K562 (cell line): ENCODE measurements around the gene CBX1. TPM values are rescaled to one million over a fixed set of nuclear protein-coding genes. Genes with fewer than 3 reads are reported as not detected.

Source experiments
- CBX8 ChIP-seq: fragments of 200-600 bp; sonication (generic); IDR thresholded peaks from 2 replicates; pipeline ENCODE4 v1.6.1; 2012; ENCODE audit warnings: borderline replicate concordance, mixed run types, low read depth, mild to moderate bottlenecking, moderate library complexity, mixed read lengths, low read length, control low read depth, inconsistent platforms; ENCODE audit not compliant: poor library complexity, severe bottlenecking; ENCODE audit errors: extremely low read depth
- CREB3L1 ChIP-seq: fragments of 450-650 bp; IDR thresholded peaks from 2 replicates; pipeline ENCODE4 v1.6.1; 2014; ENCODE audit warnings: low read depth, mild to moderate bottlenecking, moderate library complexity, borderline replicate concordance
- DMBX1 ChIP-seq: fragments of 250-450 bp; sonication (Bioruptor Pico); IDR thresholded peaks from 2 replicates; pipeline ENCODE4 v1.8.0; 2022; ENCODE audit warnings: inconsistent platforms, mild to moderate bottlenecking, moderate library complexity, borderline replicate concordance
- EHMT2 ChIP-seq: fragments of 450-650 bp; IDR thresholded peaks from 2 replicates; pipeline ENCODE4 v1.6.1; 2018; ENCODE audit warnings: antibody characterized with exemption
- ELK1 ChIP-seq: sonication (generic); formaldehyde crosslinking; IDR thresholded peaks from 2 replicates; pipeline ENCODE4 v1.8.1; 2022; ENCODE audit warnings: missing genetic modification reagents
- ERF ChIP-seq: fragments of 450-650 bp; formaldehyde crosslinking; IDR thresholded peaks from 2 replicates; pipeline ENCODE4 v1.4.0; 2020; ENCODE audit warnings: mild to moderate bottlenecking, mixed read lengths
- GABPB2 ChIP-seq: fragments of 250-450 bp; sonication (Bioruptor Pico); conservative IDR thresholded peaks from 2 replicates; pipeline ENCODE4 v1.5.1; 2021; ENCODE audit warnings: mild to moderate bottlenecking
- HDAC2 ChIP-seq: fragments of 450-650 bp; IDR thresholded peaks from 2 replicates; pipeline ENCODE4 v1.6.1; 2016; ENCODE audit warnings: mild to moderate bottlenecking
- KAT2B ChIP-seq: IDR thresholded peaks from one replicate; pipeline ENCODE4 v1.6.1; 2012; ENCODE audit warnings: low read depth, mild to moderate bottlenecking, control low read depth, inconsistent platforms, low read length, moderate library complexity
- KLF6 ChIP-seq: fragments of 250-450 bp; sonication (Bioruptor Pico); IDR thresholded peaks from 2 replicates; pipeline ENCODE4 v1.4.0; 2020; ENCODE audit warnings: mild to moderate bottlenecking, moderate library complexity, borderline replicate concordance
- MIER1 ChIP-seq: fragments of 450-650 bp; IDR thresholded peaks from 2 replicates; pipeline ENCODE4 v1.6.1; 2016; ENCODE audit warnings: antibody characterized with exemption, mild to moderate bottlenecking, low read depth
- MYBL2 ChIP-seq, 2 experiments: fragments of 450-650 bp in 1 of 2; sonication (generic) in 1 of 2; formaldehyde crosslinking in 1 of 2; IDR thresholded peaks; 2 replicates each; pipeline versions ENCODE4 v1.6.1 to v1.8.1; 2017 to 2022; ENCODE audit warnings: borderline replicate concordance in 1 of 2, inconsistent platforms in 1 of 2, low read depth in 1 of 2, mild to moderate bottlenecking in 1 of 2, missing genetic modification reagents in 1 of 2, moderate library complexity in 1 of 2
- NR1H2 ChIP-seq: sonication (generic); formaldehyde crosslinking; IDR thresholded peaks from 2 replicates; pipeline ENCODE4 v1.4.0; 2020; ENCODE audit warnings: mild to moderate bottlenecking, missing genetic modification reagents
- OTX1 ChIP-seq: fragments of 450-650 bp; formaldehyde crosslinking; IDR thresholded peaks from 2 replicates; pipeline ENCODE4 v1.4.0; 2022; ENCODE audit warnings: mild to moderate bottlenecking
- PCBP2 ChIP-seq: fragments of 200-400 bp; formaldehyde crosslinking; IDR thresholded peaks from 2 replicates; pipeline ENCODE4 v1.6.1; 2018; ENCODE audit warnings: low read length, low read depth, mild to moderate bottlenecking, moderate library complexity; ENCODE audit not compliant: poor library complexity, severe bottlenecking
- PHF20 ChIP-seq: fragments of 450-650 bp; IDR thresholded peaks from 2 replicates; pipeline ENCODE4 v1.6.1; 2018; ENCODE audit not compliant: partially characterized antibody
- POLR2B ChIP-seq: fragments of 450-650 bp; IDR thresholded peaks from 2 replicates; pipeline ENCODE4 v1.6.1; 2018; ENCODE audit warnings: low read depth; ENCODE audit not compliant: partially characterized antibody
- SNRNP70 ChIP-seq: fragments of 200-400 bp; formaldehyde crosslinking; optimal IDR thresholded peaks from 2 replicates; pipeline ENCODE3; 2017; ENCODE audit warnings: low read depth, low read length
- SP2 ChIP-seq: IDR thresholded peaks from 2 replicates; pipeline ENCODE4 v1.6.1; 2011; ENCODE audit warnings: mild to moderate bottlenecking, low read depth, low read length, moderate library complexity; ENCODE audit not compliant: poor library complexity, severe bottlenecking; ENCODE audit errors: extremely low read depth
- TAF9B ChIP-seq: fragments of 450-650 bp; IDR thresholded peaks from 2 replicates; pipeline ENCODE4 v1.6.1; 2018; ENCODE audit warnings: mild to moderate bottlenecking; ENCODE audit not compliant: partially characterized antibody
- TGIF2 ChIP-seq: sonication (generic); formaldehyde crosslinking; IDR thresholded peaks from 2 replicates; pipeline ENCODE4 v1.8.1; 2022; ENCODE audit warnings: mild to moderate bottlenecking, missing genetic modification reagents, moderate library complexity
- ZNF280B ChIP-seq: fragments of 250-450 bp; sonication (Bioruptor Pico); IDR thresholded peaks from 2 replicates; pipeline ENCODE4 v1.5.1; 2021; ENCODE audit warnings: mild to moderate bottlenecking
- ZNF444 ChIP-seq: fragments of 250-450 bp; sonication (Bioruptor Pico); IDR thresholded peaks from 2 replicates; pipeline ENCODE4 v1.4.0; 2020; ENCODE audit warnings: mild to moderate bottlenecking, moderate library complexity
- polyA plus RNA-seq, 8 experiments: library from polyadenylated mRNA; depleted of rRNA in 4 of 8; stranded (reverse) in 5 of 8; unstranded in 3 of 8; fragments of >200 nt; fragmentation: Nextera tagmentation in 2 of 8; fragmentation: Illumina TruSeq in 1 of 8; extraction: Ambion mirVana in 2 of 8; extraction: Trizol in 1 of 8; gene quantifications; 2 replicates each; pipeline versions ENCODE4 v1.2.1 to v1.2.3, GENCODE V29; 2011 to 2014; ENCODE audit warnings: inconsistent platforms in 1 of 8, missing spikeins in 1 of 8
- total RNA-seq, 7 experiments: library from RNA; depleted of rRNA in 6 of 7; stranded (reverse); fragments of >200 nt in 6 of 7; fragmentation: Illumina TruSeq in 2 of 7; extraction: Trizol in 2 of 7; gene quantifications; 2 replicates each; pipeline versions ENCODE4 v1.2.1 to v1.2.3, GENCODE V29; 2011 to 2021; ENCODE audit warnings: low replicate concordance in 1 of 7

The CBX1 gene
- total and polyA plus RNA-seq, 9 of the 15 experiments (the other 6 are each of a cell fraction or from before 2014, with no cell fraction given), result 10.6 to 95.7 (median 52.7) TPM

GRCh38 chr17:48048384-48049126 lies 52.7 kb downstream of the CBX1 start (continued):
- TF ChIP-seq CREB3L1 (peak; percentile 16; the same call in 1 of the 2 replicates), KLF6 (CRISPR knock-in tag) (no peak), POLR2B (peak; percentile 64), CBX8 (no peak), ERF (peak; percentile 5; the same call in 1 of the 2 replicates), DMBX1 (CRISPR knock-in tag) (0 out of 2 replicates have a peak, but pooled peaks have one; percentile 16), TGIF2 (no peak), ELK1 (no peak), HDAC2 (no peak), KAT2B (no peak), ZNF280B (CRISPR knock-in tag) (no peak), TAF9B (peak; percentile 27), SP2 (no peak), GABPB2 (CRISPR knock-in tag) (no peak), NR1H2 (no peak), MYBL2 (IDR thresholded peaks at IDR 0.05; ENCODE audit: low read depth) (no peak), MYBL2 (CRISPR knock-in tag; IDR thresholded peaks at IDR 0.05; ENCODE audit: borderline replicate concordance) (no peak), MIER1 (no peak), PCBP2 (no peak), ZNF444 (CRISPR knock-in tag) (no peak), OTX1 (CRISPR knock-in tag) (peak; percentile 81), PHF20 (peak; percentile 69), EHMT2 (no peak), SNRNP70 (no peak)
